ENCODE data around the gene PIN1. TPM values are rescaled to one million over a fixed set of nuclear protein-coding genes. Genes with fewer than 3 reads are reported as not detected.

Gene PIN1
- total RNA-seq, 6 experiments from 2014 or later, result 19.9 to 54.5 (median 24.8) TPM

DNA sequence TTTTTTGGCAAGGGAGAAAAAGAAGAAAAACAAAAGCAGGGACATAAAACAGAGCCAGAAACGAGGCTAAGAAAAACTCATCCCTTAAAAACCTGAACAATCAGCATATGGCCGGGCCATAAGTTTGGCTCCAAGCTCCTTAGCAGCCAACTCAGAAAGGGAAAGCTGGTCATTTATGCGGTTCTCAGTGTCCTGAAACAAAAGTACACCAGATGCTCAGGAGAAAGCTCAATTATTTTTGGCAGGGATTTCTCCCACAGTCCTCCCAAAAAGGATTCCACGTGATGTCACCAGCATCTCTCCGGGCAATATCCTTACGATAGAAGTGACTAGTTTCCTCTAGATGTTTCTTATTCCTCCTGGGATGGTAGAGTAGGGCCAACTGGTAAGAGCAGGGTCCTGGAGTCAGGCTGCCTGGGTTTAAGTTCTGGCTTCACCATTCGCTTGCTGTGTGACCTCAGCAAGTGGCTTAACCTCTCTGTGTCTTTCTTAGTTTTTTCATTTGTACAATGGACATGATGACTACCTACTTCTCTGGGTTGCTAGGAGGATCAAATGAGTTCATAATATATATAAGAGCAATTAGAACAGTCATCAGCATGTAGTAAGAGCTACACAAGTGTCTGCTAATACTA, 34.0 kb downstream of the PIN1 start:
- no peaks in the 10 kb centered on the region for H3K9me3 ChIP-seq
- 75% methylated on average over 4 of the region's 7 CpGs for WGBS (ENCODE audit: insufficient coverage, low coverage, low lambda C conversion rate, missing lambda C conversion rate)
- intact Hi-C loops (cut with DNase I), result no loop called here

GRCh38 chr19:9871626-9872338, 36.7 kb downstream of the PIN1 start:
- no peak for DNase-seq
- peak in 1 of 4 donors; percentile 56 for ATAC-seq
- Histone ChIP-seq H3K4me3 (no peak overlapping the region), H3K4me1 (no peaks in the 10 kb centered on the region), H3K27me3 (no peaks in the 10 kb centered on the region), H3K36me3 (no peaks in the 10 kb centered on the region), H3K9me3 (no peaks in the 10 kb centered on the region), H3K27ac (no peak overlapping the region)
- WGBS (ENCODE audit: insufficient coverage, low coverage, low lambda C conversion rate, missing lambda C conversion rate), result 34% methylated on average over 6 of the region's 16 CpGs
- intact Hi-C loops (cut with DNase I), result no loop called here
- TF ChIP-seq POLR2A (IDR thresholded peaks at IDR 0.05), result no peak
- TF ChIP-seq, protein P1, sequence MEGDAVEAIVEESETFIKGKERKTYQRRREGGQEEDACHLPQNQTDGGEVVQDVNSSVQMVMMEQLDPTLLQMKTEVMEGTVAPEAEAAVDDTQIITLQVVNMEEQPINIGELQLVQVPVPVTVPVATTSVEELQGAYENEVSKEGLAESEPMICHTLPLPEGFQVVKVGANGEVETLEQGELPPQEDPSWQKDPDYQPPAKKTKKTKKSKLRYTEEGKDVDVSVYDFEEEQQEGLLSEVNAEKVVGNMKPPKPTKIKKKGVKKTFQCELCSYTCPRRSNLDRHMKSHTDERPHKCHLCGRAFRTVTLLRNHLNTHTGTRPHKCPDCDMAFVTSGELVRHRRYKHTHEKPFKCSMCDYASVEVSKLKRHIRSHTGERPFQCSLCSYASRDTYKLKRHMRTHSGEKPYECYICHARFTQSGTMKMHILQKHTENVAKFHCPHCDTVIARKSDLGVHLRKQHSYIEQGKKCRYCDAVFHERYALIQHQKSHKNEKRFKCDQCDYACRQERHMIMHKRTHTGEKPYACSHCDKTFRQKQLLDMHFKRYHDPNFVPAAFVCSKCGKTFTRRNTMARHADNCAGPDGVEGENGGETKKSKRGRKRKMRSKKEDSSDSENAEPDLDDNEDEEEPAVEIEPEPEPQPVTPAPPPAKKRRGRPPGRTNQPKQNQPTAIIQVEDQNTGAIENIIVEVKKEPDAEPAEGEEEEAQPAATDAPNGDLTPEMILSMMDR (IDR thresholded peaks at IDR 0.05), result no peak

More for the DNA sequence above, 34.0 kb downstream of the PIN1 start:
- H3K4me3 ChIP-seq, result no peak overlapping the region
- ATAC-seq, result no peak
- H3K36me3 ChIP-seq, result no peaks in the 10 kb centered on the region
- no peak for DNase-seq
- no peak overlapping the region for H3K27ac ChIP-seq
- H3K27me3 ChIP-seq, result no peaks in the 10 kb centered on the region
- H3K4me1 ChIP-seq, result no peaks in the 10 kb centered on the region
- TF ChIP-seq, protein P1 (IDR thresholded peaks at IDR 0.05), result no peak
- TF ChIP-seq POLR2A (IDR thresholded peaks at IDR 0.05), result no peak

DNA sequence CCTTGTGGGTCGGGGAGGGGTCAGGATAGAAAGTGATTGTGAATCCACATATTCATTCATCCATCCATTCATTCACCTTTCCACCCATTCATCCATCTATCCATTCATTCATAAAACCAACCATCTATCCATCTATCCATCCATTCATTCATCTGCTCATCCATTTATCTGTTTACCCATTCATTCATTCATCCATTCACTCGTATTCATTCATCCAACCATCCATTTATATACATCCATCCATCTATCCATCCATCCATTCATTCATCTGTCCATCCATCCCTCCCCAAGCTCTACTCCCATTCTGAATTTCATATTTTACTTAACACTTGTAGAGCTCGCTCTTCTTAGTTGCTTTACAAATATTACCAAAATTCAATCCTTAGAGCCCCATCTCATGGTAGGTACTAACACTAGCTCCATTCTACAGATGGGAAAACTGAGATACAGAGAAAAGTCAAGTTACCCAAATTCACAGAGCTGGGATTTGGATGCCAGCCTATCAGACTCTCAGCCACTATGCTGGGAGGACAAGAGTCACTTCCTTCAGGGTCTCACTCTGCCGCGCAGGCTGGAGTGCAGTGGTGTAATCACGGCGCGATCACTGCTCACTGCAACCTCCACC, 37.6 kb downstream of the PIN1 start:
- Histone ChIP-seq H3K4me3 (no peak overlapping the region), H3K27ac (no peak overlapping the region), H3K9me3 (no peaks in the 10 kb centered on the region), H3K4me1 (no peaks in the 10 kb centered on the region), H3K36me3 (no peaks in the 10 kb centered on the region), H3K27me3 (no peaks in the 10 kb centered on the region)
- DNase-seq, result no peak
- TF ChIP-seq, protein P1 (IDR thresholded peaks at IDR 0.05), result no peak
- TF ChIP-seq POLR2A (IDR thresholded peaks at IDR 0.05), result no peak
- ATAC-seq, result no peak
- 94% methylated on average over 8 of the region's 8 CpGs for WGBS (ENCODE audit: insufficient coverage, low coverage, low lambda C conversion rate, missing lambda C conversion rate)
- intact Hi-C loops (cut with DNase I), result no loop called here

- no peak for DNase-seq
- H3K36me3 ChIP-seq, result no peaks in the 10 kb centered on the region
- H3K4me3 ChIP-seq, result no peak overlapping the region
- ATAC-seq, result no peak
- TF ChIP-seq, protein P1 (IDR thresholded peaks at IDR 0.05), result no peak
- no peak for TF ChIP-seq POLR2A (IDR thresholded peaks at IDR 0.05)
- no peaks in the 10 kb centered on the region for H3K9me3 ChIP-seq
- intact Hi-C loops (cut with DNase I), result no loop called here
- H3K4me1 ChIP-seq, result no peaks in the 10 kb centered on the region
- H3K27me3 ChIP-seq, result no peaks in the 10 kb centered on the region
- WGBS (ENCODE audit: insufficient coverage, low coverage, low lambda C conversion rate, missing lambda C conversion rate), result 78% methylated on average over 11 of the region's 13 CpGs
- H3K27ac ChIP-seq, result no peak overlapping the region
Observed at GRCh38 chr19:9875031-9875627, 40.0 kb downstream of the PIN1 start.

Measured in right lobe of liver (tissue), 6 donors.